ENCODE results near the gene DMBX1. TPM values are rescaled to one million over a fixed set of nuclear protein-coding genes. Genes with fewer than 3 reads are reported as not detected.

DMBX1 gene
- total RNA-seq, 1 donor from 2014 or later = not detected

- no peak for DNase-seq
Measured at GRCh38 chr1:46483589-46483988, 6.0 kb upstream of the DMBX1 start.

DNA sequence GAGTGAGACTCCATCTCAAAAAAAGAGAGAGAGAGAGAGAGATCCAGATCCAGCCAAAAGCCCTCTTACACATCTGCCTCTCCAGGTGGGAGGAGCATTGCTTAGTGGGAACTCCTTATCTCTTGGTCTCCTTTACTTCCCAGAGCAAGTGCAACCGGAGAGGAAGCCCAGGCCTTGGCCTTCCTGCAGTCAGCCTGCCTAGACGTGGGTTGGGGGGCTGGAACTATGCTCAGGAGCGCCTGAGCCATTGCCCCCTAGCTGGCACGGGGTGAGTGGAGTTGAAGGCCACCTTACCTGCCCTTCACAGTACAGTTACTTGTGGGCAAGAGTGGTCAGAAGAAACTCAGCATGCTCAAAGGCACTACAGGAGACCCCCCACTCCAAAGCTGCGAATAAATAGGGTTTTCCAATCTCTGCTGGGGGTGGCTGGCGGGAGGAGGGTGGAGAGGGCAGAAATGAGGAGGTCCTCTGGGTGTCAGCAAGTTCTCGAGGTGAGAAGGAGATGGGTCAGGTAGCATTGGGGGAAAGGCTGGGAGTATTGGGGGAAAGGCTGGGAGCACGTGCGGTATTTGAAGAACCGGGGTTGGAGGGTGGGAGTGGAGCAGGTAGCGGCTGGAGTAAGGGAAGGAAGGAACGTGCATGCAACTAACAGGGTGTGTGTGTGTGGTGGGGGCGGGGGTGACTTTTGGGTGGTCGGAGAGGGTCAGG lies 4.7 kb upstream of the DMBX1 start:
- DNase-seq = no peak

DNA sequence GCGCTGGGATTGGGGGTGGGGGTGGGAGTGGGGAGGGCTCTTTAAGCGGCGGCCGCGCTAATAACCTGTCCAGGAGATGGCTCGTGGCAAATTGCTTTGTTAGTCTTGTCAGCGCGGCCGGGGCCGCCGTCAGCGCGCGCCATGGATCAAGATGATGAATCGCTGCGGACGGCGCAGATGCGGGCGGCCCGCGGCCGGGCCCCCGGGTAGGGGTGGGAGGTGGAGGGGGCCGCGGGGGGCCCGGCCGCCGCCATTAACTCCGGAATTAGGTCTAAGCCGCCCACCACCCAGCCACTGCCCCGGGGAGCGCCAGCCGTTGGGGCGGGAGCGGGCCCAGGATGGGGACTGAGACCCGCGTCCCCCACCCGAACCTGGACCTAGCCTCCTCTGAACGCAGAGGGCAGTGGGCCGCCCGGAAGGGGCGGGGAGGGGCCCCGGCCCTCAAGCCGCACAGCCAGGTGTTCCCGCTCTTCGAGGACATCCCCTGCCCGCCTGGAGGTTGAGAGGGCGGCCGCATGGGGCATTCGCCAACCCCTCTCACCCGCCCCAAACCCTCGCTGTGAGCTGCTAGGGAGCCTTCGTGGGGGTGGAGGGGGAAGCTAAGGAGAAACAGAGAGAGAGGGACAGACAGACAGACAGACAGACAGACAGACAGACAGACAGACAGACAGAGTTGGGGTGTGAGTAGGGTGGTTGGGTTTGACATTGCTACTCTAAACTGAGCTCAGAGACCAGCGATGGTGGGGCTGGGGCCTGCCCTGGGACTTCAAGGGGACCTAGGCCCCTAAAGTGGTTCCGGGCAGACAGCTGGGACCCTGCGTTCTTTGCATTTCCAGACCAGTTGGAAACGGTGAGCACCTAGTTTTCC lies 3.8 kb upstream of the DMBX1 start:
- DNase-seq = no peak

DNA sequence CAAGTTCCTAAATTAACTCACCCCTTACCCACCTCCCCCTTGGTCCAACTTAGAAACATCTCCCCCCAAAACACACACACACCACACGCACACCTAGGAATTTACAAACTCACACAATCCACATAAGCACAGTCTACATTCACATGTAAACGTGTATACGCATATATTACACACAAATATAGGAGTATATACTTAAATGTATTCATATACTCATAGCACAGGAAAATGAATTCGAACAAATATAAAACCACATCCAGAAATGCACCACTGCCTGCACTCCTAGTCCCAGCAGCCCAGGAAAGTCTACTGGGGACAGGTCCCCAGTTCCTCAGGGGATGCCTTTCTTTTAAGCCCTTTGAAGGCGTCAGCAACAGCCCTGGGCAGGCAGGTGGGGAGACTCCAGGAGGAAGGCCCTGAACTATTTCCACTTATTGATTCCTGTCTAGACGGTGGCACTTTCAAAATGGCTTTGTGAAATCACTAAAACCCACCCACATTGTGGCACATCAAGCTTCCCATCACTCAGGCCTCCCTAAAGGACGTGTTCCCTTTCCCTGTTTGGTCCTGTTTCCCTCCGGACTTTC lies 3.1 kb upstream of the DMBX1 start:
- DNase-seq = no peak

DNA sequence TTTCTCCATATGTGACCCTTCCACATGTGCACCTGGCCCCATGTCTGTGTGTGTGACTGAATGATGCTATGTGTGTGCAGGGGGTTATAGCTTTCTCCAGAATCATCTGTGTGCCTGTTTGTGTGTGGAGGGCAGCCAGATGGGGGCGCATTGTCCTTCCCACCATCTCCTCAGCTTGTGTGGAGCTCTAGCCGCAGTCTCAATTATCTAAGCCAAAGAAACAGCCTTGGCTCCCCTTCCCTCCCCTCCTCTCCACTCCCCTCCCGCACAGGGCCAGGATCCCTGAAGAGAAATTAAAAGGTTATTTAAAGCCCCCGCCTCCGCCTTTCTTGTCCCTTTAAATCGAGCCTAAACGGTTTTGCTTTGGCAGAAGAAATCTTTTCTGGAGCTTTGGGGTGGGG lies 1.8 kb upstream of the DMBX1 start:
- no peak for DNase-seq

- no peak for DNase-seq
Measured at GRCh38 chr1:46488343-46489168, 1.1 kb upstream of the DMBX1 start.

GRCh38 chr1:46489169-46489637 lies 433 bp upstream of the DMBX1 start:
- DNase-seq = no peak

- peak; percentile 18 for DNase-seq
Measured at GRCh38 chr1:46490406-46490655, 695 bp downstream of the DMBX1 start.

- peak; percentile 22 for DNase-seq
Measured at GRCh38 chr1:46490656-46491442, 1.2 kb downstream of the DMBX1 start.

GRCh38 chr1:46491443-46492268 lies 2.0 kb downstream of the DMBX1 start:
- peak; percentile 14 for DNase-seq

- DNase-seq = no peak
Measured at GRCh38 chr1:46492269-46492853, 2.7 kb downstream of the DMBX1 start.

DNA sequence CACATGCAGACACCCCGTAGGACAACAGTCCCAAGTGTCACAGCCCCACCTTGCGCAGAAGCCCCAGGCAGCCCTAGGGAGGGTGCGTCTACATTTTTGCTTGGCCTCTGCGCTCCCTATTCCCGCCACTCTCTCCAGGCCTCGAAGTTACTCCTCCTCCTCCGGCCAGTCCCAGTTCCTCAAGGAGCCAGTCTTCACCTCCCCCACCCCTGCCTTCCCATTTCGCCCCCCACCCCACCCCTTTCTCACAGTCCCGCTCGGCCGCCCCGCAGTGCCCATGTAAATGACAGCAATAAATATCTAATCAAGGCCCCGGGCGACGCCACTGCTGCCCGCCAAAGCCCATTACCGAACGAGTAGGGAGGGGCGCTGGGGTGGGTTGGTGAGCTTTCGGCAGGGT lies 3.2 kb downstream of the DMBX1 start:
- DNase-seq = no peak

- DNase-seq = no peak
Measured at GRCh38 chr1:46493316-46494032, 3.8 kb downstream of the DMBX1 start.

DNA sequence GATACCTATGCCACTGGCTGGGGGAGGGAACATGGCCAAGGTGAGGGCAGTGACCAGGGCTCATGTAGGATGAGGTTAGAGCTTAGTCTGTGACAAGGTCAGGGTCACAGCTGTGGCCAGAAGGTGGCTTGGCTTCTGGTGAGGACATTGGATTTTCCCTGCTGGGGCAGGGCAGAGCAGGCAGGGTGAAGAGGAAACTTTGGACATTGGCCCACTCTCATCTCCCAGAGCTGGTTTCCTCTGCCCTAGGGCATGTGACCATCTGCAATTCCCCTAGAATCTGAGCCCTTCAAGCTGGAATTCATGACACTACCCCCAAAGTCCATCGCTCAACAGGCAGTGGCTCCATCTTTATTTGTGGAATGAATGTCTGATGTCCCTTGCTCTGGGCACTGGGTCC lies 5.3 kb downstream of the DMBX1 start:
- DNase-seq = no peak

DNA sequence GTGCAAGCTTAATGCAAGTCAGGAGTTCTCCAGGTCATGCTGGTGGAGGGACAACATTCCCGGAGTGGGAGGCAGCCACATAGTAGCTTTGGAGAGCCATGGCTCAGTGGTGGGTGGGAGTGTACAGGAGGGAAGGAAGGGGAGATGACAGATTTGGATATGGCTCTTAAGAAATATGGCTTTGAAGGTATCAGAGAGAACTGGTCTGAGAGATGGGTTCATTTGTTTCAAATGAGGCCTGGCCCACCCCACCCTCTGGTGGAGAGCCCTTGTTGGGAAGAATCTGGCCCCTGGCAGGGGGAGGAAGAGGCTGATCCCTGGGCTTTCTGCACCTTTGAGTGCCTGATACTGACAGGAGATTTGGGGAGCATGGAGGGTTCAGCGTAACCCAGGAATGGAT lies 6.1 kb downstream of the DMBX1 start:
- DNase-seq = no peak

- DNase-seq = no peak
Measured at GRCh38 chr1:46496505-46496904, 6.9 kb downstream of the DMBX1 start.

DNA sequence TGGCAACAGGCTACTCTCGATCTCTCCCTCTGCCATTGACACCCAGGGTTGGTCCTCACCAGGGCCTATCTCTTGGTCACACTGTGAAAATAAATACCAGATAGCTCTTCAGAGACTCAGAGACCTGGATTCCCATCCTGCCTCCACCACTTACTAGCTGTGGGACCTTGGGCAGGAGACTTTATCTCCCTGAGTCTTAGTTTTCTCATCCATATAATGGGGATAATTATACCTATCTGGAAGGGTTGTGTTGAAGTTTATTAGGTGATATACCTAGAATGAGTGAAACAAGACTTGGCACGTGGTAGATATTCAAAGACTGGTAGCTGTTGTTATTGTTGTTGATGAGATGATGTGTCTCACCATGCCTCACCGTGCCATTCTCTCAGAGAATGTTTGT lies 7.4 kb downstream of the DMBX1 start:
- no peak for DNase-seq

DNA sequence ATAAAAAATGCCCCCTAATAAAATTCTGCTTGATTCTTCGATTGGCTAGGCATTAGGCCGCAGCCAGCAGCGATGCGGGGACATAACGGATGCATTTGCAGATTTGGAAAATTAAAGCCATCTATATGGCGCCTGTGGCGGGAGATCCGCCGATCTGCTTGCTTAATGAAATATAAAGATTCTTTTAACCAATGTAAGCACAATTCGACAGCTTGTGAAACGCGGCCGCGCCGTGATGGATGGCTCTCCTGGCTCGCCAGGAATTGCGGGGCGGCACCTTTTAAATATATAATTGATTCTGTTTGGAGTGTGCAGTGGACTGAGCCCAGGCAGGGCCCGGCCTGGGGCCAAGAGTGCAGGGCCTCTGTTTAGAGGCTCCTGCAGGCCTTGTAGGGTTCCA lies 8.0 kb downstream of the DMBX1 start:
- no peak for DNase-seq

DNA sequence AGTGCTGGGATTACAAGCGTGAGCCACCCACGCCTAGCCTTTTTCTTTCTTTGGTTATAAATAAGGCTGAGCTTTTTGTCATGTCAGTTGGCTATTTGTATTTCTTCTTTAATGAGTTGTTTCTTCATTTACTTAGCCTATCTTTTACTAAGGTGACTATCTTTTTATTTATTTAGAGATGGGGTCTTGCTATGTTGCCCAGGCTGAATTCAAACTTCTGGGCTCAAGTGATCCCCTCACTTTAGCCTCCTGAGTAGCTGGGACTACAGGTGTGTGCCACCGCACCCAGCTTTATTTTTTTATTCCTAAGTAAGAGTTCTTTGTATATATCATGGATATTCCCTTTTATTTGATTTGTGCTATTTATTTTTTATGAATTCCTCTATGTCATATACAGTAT lies 11.9 kb downstream of the DMBX1 start:
- DNase-seq = no peak

DNA sequence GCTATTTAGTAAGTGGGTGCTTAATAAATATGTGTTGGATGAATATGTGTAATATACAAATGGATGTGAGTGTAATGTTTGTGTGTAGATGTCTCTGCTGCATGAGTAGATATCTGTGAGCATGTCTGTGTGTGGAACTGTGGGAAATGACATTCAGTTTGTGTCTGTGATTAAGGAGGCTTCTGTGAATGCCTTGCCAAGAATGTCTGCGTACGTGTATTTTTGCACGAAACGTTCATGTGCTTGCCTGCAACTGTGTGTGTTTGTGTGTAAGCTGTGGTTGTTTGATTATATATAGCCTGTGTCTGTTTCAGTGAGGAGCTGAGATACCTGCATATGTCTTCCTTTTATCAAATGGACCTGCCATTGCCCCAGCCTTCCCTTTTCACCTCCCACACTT lies 13.8 kb downstream of the DMBX1 start:
- no peak for DNase-seq
